ENCODE measurements around the gene PHB1.
A peak's percentile ranks its signal among the peaks of the same experiment; 100 is the strongest.
"Not testable (repeated sequence)": the region's sequence is repeated elsewhere in the genome, so short reads cannot be mapped to it uniquely, and the experiment has no call there.

Gene PHB1

GRCh38 chr17:49365667-49366066 is 49.0 kb downstream of the PHB1 start:
- H3K9me3 ChIP-seq (ENCODE audit: control insufficient read depth, low read length), result no peaks in the 10 kb centered on the region
- no peaks in the 10 kb centered on the region for H3K36me3 ChIP-seq (ENCODE audit: control insufficient read depth, insufficient read depth, low read length)
- peaks cover 7% of the 10 kb centered on the region for H3K4me1 ChIP-seq (ENCODE audit: control insufficient read depth, insufficient read depth, low read length, poor library complexity, severe bottlenecking)
- peak in 1 of 3 donors; percentile 16 for DNase-seq
- H3K4me3 ChIP-seq (ENCODE audit: insufficient read depth, low read depth, low read length, poor library complexity, severe bottlenecking), result no peak overlapping the region
- no peak overlapping the region for H3K27ac ChIP-seq (ENCODE audit: insufficient read depth, low read length, poor library complexity, severe bottlenecking)
- no peaks in the 10 kb centered on the region for H3K27me3 ChIP-seq (replicated peaks; ENCODE audit: control insufficient read depth, insufficient read depth, low read length, poor library complexity, severe bottlenecking)

- not testable (repeated sequence) for H3K4me3 ChIP-seq (ENCODE audit: insufficient read depth, low read depth, low read length, poor library complexity, severe bottlenecking); DNase-seq; H3K4me1 ChIP-seq (ENCODE audit: control insufficient read depth, insufficient read depth, low read length, poor library complexity, severe bottlenecking); H3K27me3 ChIP-seq (replicated peaks; ENCODE audit: control insufficient read depth, insufficient read depth, low read length, poor library complexity, severe bottlenecking); H3K36me3 ChIP-seq (ENCODE audit: control insufficient read depth, insufficient read depth, low read length); H3K27ac ChIP-seq (ENCODE audit: insufficient read depth, low read length, poor library complexity, severe bottlenecking); H3K9me3 ChIP-seq (ENCODE audit: control insufficient read depth, low read length)
These were observed 49.6 kb downstream of the PHB1 start for GRCh38 chr17:49365126-49365525.

GRCh38 chr17:49364119-49364518 is 50.6 kb downstream of the PHB1 start:
- H3K27me3 ChIP-seq (replicated peaks; ENCODE audit: control insufficient read depth, insufficient read depth, low read length, poor library complexity, severe bottlenecking), result no peaks in the 10 kb centered on the region
- peaks cover 20% of the 10 kb centered on the region for H3K4me1 ChIP-seq (ENCODE audit: control insufficient read depth, insufficient read depth, low read length, poor library complexity, severe bottlenecking)
- H3K27ac ChIP-seq (ENCODE audit: insufficient read depth, low read length, poor library complexity, severe bottlenecking), result no peak overlapping the region
- no peak overlapping the region for H3K4me3 ChIP-seq (ENCODE audit: insufficient read depth, low read depth, low read length, poor library complexity, severe bottlenecking)
- H3K9me3 ChIP-seq (ENCODE audit: control insufficient read depth, low read length), result no peaks in the 10 kb centered on the region
- no peak for DNase-seq
- H3K36me3 ChIP-seq (ENCODE audit: control insufficient read depth, insufficient read depth, low read length), result no peaks in the 10 kb centered on the region

- no peak for DNase-seq
- no peaks in the 10 kb centered on the region for H3K9me3 ChIP-seq (ENCODE audit: control insufficient read depth, low read length)
- no peaks in the 10 kb centered on the region for H3K36me3 ChIP-seq (ENCODE audit: control insufficient read depth, insufficient read depth, low read length)
- H3K4me1 ChIP-seq (ENCODE audit: control insufficient read depth, insufficient read depth, low read length, poor library complexity, severe bottlenecking), result peaks cover 27% of the 10 kb centered on the region
- H3K4me3 ChIP-seq (ENCODE audit: insufficient read depth, low read depth, low read length, poor library complexity, severe bottlenecking), result no peak overlapping the region
- no peak overlapping the region for H3K27ac ChIP-seq (ENCODE audit: insufficient read depth, low read length, poor library complexity, severe bottlenecking)
- H3K27me3 ChIP-seq (replicated peaks; ENCODE audit: control insufficient read depth, insufficient read depth, low read length, poor library complexity, severe bottlenecking), result no peaks in the 10 kb centered on the region
These were observed 51.4 kb downstream of the PHB1 start for GRCh38 chr17:49363251-49363650.

GRCh38 chr17:49362723-49363117 is 52.0 kb downstream of the PHB1 start:
- DNase-seq, result no peak
- peak overlapping the region; percentile 83 for H3K27ac ChIP-seq (ENCODE audit: insufficient read depth, low read length, poor library complexity, severe bottlenecking)
- H3K36me3 ChIP-seq (ENCODE audit: control insufficient read depth, insufficient read depth, low read length), result no peaks in the 10 kb centered on the region
- peaks cover 32% of the 10 kb centered on the region for H3K4me1 ChIP-seq (ENCODE audit: control insufficient read depth, insufficient read depth, low read length, poor library complexity, severe bottlenecking)
- no peaks in the 10 kb centered on the region for H3K9me3 ChIP-seq (ENCODE audit: control insufficient read depth, low read length)
- H3K4me3 ChIP-seq (ENCODE audit: insufficient read depth, low read depth, low read length, poor library complexity, severe bottlenecking), result peak overlapping the region; percentile 48
- H3K27me3 ChIP-seq (replicated peaks; ENCODE audit: control insufficient read depth, insufficient read depth, low read length, poor library complexity, severe bottlenecking), result no peaks in the 10 kb centered on the region

DNA sequence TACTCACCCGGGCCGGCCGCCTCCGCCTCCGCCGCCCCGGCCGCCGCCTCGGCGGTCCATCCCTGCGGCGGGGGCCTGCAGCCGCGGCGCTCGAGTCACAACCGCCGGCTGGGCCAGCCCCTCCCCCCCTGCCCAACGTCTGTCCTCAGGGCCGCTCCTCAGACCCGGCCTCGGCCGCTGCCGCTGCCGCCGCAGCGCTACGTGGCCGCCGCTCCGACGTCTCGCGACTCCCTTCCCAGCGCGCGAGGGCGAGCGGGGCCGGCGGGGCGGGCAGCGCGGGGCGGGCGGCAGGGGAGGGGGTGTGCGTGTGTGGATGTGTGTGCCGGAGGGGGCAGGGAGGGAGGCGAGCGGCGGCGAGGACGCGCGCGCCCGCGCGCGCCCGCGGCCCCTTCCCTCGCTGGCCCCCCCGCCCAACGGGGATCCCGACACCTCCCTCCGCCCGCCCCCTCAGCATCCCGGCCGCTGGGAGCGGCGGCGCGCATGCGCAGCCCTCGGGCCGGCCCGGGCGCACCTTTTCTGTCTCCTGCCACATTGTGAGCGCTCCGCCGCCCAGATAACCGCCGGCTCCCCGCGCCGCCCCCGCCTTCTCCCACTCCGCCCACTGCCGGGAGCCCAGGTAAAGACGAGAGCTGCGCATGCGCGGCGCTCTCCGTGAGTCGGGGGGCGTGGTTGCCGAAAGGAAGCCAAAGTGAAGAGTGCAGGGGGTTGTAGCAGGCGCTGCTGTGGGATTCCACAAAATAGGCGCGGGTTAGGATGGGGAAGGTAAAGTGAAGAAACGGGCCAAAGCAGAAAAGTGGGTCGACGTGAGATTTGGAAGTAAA is 52.6 kb downstream of the PHB1 start, which contains the start of gene ZNF652:
Gene ZNF652 (minus strand): TSS at position 349 of the 821 bp plus-strand sequence. CDS start 44,525 bp downstream, outside the sequence.
- DNase-seq, result peak; percentile 94 to 97 (median 95)
- H3K27ac ChIP-seq (ENCODE audit: insufficient read depth, low read length, poor library complexity, severe bottlenecking), result peak within 1 kb of the TSS; percentile 83
- peaks cover 32% of the 10 kb centered on the region for H3K4me1 ChIP-seq (ENCODE audit: control insufficient read depth, insufficient read depth, low read length, poor library complexity, severe bottlenecking)
- H3K36me3 ChIP-seq (ENCODE audit: control insufficient read depth, insufficient read depth, low read length), result no peaks in the 10 kb centered on the region
- no peaks in the 10 kb centered on the region for H3K9me3 ChIP-seq (ENCODE audit: control insufficient read depth, low read length)
- H3K4me3 ChIP-seq (ENCODE audit: insufficient read depth, low read depth, low read length, poor library complexity, severe bottlenecking), result peak within 1 kb of the TSS; percentile 82
- no peaks in the 10 kb centered on the region for H3K27me3 ChIP-seq (replicated peaks; ENCODE audit: control insufficient read depth, insufficient read depth, low read length, poor library complexity, severe bottlenecking)

DNA sequence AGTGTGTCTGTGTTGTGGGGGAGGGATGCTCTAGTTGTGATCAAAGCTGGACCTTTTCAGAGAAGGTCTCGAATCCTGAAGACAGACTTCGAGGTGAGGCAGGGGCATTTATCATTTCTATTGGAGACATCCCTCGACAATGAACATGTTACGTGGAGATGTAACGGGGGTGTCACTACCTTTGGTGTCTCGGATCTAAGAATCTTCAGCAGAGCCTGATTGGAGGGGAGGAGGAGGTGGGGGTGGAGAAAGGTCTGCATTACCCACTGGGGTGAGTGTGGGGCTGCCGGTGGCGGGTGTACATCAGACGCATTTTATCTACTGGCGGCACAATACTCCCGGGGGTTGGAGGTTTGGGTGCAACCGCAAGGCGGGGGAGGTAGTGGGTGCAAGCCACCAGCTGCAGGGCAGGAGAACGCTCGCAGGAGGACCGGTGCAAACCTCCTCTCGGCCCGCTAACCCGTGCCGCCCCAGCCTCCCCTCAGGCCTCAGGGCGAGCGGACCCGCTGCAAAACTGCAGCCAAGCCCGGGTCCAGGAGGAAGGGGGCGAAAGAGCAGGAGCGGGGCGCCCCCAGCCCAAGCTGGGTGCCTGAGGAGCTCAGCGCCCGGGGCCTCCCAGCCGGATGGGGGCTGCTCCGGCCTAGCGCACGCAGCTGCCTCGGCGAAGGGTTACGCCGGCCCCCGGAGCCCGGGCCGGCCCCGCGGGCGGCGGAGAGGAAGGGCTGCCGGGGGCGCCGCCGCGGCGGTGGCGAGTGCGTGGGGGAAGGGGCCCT is 53.4 kb downstream of the PHB1 start:
- H3K4me1 ChIP-seq (ENCODE audit: control insufficient read depth, insufficient read depth, low read length, poor library complexity, severe bottlenecking), result peaks cover 32% of the 10 kb centered on the region
- no peaks in the 10 kb centered on the region for H3K9me3 ChIP-seq (ENCODE audit: control insufficient read depth, low read length)
- H3K27me3 ChIP-seq (replicated peaks; ENCODE audit: control insufficient read depth, insufficient read depth, low read length, poor library complexity, severe bottlenecking), result no peaks in the 10 kb centered on the region
- DNase-seq, result peak; percentile 78 to 87 (median 81)
- H3K36me3 ChIP-seq (ENCODE audit: control insufficient read depth, insufficient read depth, low read length), result no peaks in the 10 kb centered on the region
- H3K27ac ChIP-seq (ENCODE audit: insufficient read depth, low read length, poor library complexity, severe bottlenecking), result peak overlapping the region; percentile 83
- peak overlapping the region; percentile 82 for H3K4me3 ChIP-seq (ENCODE audit: insufficient read depth, low read depth, low read length, poor library complexity, severe bottlenecking)

DNA sequence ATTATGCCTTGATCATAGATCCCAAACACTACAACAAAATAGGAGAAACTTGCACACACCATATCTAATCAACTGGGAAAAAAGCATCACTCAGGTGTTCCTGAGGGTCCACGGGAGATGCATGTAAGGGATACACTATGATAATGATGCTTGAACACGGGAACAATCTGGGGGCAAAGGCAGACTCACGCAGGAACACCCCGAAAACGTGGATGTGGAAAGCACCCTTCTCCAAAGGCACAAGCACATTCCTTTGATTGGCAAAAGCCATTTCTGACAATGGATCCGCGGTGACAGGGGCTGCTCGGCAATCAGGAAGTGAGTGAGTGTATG is 53.9 kb downstream of the PHB1 start:
- H3K36me3 ChIP-seq (ENCODE audit: control insufficient read depth, insufficient read depth, low read length), result no peaks in the 10 kb centered on the region
- H3K4me1 ChIP-seq (ENCODE audit: control insufficient read depth, insufficient read depth, low read length, poor library complexity, severe bottlenecking), result peaks cover 31% of the 10 kb centered on the region
- H3K4me3 ChIP-seq (ENCODE audit: insufficient read depth, low read depth, low read length, poor library complexity, severe bottlenecking), result peak overlapping the region; percentile 82
- DNase-seq, result no peak
- H3K27me3 ChIP-seq (replicated peaks; ENCODE audit: control insufficient read depth, insufficient read depth, low read length, poor library complexity, severe bottlenecking), result no peaks in the 10 kb centered on the region
- no peaks in the 10 kb centered on the region for H3K9me3 ChIP-seq (ENCODE audit: control insufficient read depth, low read length)
- peak overlapping the region; percentile 83 for H3K27ac ChIP-seq (ENCODE audit: insufficient read depth, low read length, poor library complexity, severe bottlenecking)

- H3K36me3 ChIP-seq (ENCODE audit: control insufficient read depth, insufficient read depth, low read length), result no peaks in the 10 kb centered on the region
- H3K27ac ChIP-seq (ENCODE audit: insufficient read depth, low read length, poor library complexity, severe bottlenecking), result peak overlapping the region; percentile 83
- peaks cover 28% of the 10 kb centered on the region for H3K4me1 ChIP-seq (ENCODE audit: control insufficient read depth, insufficient read depth, low read length, poor library complexity, severe bottlenecking)
- H3K9me3 ChIP-seq (ENCODE audit: control insufficient read depth, low read length), result no peaks in the 10 kb centered on the region
- no peaks in the 10 kb centered on the region for H3K27me3 ChIP-seq (replicated peaks; ENCODE audit: control insufficient read depth, insufficient read depth, low read length, poor library complexity, severe bottlenecking)
- no peak for DNase-seq
- peak overlapping the region; percentile 82 for H3K4me3 ChIP-seq (ENCODE audit: insufficient read depth, low read depth, low read length, poor library complexity, severe bottlenecking)
These were observed 54.5 kb downstream of the PHB1 start for GRCh38 chr17:49359990-49360795.
